ENCODE data around the gene SEC14L3.

The SEC14L3 gene

GRCh38 chr22:30471616-30472318, at the start of gene SEC14L3:
Gene SEC14L3, minus strand, starts transcription at chr22:30472017. Its CDS starts 59 bp downstream, at chr22:30471958.
- no peak for DNase-seq

GRCh38 chr22:30519842-30520425, 48.1 kb upstream of the SEC14L3 start:
- DNase-seq = no peak

GRCh38 chr22:30516731-30517130, 44.9 kb upstream of the SEC14L3 start:
- no peak for DNase-seq

GRCh38 chr22:30516273-30516672, 44.5 kb upstream of the SEC14L3 start:
- no peak for DNase-seq

- no peak for DNase-seq
These were observed 42.4 kb upstream of the SEC14L3 start for GRCh38 chr22:30514252-30514651.

DNA sequence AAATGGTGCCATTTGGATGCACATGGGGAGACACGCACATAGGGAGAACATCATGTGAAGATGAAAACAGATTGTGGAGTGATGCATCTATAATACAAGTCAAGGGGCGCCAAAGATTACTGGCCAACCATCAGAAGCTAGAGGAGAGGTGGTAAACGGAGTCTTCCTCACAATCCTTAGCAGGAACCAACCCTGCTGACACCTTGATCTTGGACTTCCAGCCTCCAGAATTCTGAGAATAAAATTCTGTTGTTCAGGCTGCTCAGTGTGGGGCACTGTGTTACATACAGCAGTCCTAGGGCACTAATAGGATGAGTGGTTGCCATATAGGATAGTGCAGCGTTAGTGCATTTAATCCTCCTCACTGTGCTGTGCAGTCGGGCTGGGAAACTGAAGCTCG, 41.6 kb upstream of the SEC14L3 start:
- DNase-seq = no peak

GRCh38 chr22:30511911-30512310, 40.1 kb upstream of the SEC14L3 start:
- DNase-seq = no peak

DNA sequence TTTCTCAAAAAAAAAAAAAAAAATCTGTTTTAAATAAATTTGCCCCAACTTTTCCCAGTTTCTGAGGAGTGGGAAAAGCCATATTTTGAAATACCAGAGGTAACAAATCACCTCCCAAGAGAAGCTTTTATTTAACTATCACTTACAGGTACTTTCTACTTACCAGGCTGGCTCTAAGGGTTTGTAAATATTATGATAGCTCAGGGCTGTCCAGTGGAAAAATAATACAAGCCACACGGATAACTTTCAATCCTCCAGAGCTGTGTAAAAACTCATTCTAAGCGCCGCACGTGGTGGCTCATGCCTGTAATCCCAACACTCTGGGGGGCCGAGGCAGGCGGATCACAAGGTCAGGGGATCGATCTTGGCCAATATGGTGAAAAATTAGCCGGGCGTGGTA, 39.3 kb upstream of the SEC14L3 start:
- DNase-seq = no peak

DNA sequence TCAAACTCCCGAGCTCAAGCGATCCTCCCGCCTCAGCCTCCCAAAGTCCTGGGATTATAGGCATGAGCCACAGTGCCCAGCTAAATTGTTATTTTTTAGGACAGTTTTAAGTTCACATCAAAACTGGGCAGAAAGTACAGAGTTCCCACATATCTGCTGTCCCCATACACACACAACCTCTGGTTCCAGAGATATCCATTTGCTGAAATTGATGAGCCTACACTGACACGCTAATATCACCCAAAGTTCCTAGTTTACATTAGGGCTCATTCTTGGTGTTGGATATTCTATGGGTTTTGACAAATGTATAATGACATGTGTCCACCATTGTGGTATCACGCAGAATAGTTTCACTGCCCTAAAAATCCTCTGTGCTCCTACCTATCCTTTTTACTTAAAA, 36.4 kb upstream of the SEC14L3 start:
- no peak for DNase-seq

DNA sequence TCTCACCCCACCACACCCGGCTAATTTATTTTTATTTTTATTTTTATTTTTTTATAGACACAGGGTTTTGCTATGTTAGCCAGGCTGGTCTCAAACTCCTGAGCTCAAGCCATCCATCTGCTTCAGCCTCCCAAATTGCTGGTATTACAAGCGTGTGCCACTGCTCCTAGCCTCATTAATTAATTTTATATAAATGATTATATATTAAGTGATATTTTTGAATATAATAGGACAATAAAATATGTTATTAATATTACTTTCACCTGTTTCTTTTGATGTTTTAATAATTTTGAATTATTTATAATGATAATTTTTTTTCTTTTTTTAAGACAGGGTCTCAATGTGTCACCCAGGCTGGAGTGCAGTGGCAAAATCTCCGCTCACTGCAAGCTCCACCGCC, 35.9 kb upstream of the SEC14L3 start:
- no peak for DNase-seq

GRCh38 chr22:30506507-30506968, 34.7 kb upstream of the SEC14L3 start:
- no peak for DNase-seq

- no peak for DNase-seq
These were observed 31.7 kb upstream of the SEC14L3 start for GRCh38 chr22:30503551-30503950.

- DNase-seq = no peak
These were observed 31.1 kb upstream of the SEC14L3 start for GRCh38 chr22:30502911-30503310.

DNA sequence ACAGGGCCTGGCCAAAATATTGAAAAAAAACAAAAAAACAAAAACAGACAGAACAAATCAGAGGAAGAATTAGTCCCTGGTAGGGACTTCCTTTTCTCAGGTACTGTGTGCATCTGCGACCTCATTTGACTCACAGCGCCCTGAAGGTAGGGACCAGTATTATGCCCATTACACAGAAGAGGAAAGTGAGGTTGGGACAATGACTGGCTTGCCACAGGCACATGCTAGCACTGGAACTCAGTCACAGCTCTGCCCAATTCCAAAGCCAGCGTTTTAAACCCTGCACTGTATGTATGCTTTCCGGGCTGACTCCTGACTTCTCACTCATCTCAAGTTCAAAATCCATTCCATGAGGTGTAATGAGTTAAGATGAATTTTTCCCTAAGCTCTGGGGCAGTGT, 30.3 kb upstream of the SEC14L3 start:
- no peak for DNase-seq

DNA sequence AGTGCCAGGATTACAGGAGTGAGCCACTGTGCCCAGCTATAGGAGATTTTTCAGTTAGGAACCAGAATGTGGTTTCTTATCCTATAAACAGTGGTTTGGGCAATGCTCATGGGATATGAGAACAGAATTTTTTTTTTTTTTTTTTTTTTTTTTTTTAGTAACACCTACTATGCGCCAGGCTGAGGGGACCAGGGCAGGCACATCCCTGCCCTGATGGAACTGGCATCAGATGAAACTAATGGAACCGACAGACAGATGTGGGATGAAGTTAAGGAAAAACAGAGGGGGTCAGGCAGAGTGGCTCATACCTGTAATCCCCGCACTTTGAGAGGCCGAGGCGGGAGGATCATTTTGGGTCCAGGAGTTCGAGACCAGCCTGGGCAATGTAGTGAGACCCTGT, 28.8 kb upstream of the SEC14L3 start:
- DNase-seq = no peak

- no peak for DNase-seq
These were observed 25.8 kb upstream of the SEC14L3 start for GRCh38 chr22:30497466-30498150.

DNA sequence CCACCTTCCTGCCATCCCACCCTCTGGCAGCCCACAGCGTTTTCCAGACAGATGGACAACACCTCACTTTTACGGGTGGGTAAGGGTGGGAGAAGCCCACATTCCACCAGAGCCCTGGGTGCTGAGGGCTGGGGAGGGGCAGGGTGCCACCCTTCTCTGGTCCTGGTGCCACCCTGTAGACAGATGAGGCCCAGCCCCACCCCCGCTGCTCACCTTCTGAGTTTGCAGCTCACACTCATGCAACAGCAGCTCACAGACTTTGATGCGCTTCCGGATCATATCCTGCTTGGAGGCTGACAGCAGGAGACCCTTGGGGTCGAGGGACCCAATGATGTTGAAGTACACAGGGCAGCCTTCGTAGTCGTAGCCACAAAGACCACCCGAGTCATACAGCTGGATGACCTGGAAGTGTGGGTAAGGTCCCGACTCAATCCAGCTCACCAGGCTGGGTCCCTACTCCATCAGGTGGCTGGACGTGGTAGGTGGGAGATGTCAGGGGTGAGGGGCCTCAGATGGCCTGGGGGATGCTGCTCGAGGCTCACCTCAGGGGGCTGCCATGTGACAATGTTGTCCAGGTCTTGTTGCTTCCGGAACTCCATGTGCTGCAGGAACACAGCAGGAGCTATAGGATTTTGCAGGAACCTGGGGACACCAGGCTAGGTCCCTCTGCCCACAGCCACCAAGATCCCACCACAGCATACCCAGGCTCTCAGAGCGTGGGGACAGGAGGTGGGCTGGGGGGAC, 23.4 kb upstream of the SEC14L3 start:
- no peak for DNase-seq

DNA sequence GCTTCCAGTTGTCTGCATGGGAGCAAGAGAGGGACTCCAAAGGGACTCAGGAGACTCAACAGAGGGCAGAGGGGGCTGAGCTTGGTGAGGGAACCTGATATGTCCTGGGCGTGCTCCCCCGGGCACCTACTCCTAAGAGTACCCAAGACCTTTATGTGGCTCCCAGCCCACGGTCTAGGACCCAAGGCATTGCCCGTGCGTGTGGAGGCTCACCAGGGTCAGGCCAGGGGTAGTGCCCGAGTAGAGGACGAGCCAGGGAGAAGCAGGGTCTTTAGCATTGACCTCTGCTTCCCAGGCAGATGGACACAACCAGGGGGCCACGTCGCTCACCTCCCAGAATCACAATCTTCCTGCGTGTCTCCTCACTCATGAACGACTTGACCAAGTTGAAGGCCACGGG, 20.3 kb upstream of the SEC14L3 start:
- DNase-seq = no peak

DNA sequence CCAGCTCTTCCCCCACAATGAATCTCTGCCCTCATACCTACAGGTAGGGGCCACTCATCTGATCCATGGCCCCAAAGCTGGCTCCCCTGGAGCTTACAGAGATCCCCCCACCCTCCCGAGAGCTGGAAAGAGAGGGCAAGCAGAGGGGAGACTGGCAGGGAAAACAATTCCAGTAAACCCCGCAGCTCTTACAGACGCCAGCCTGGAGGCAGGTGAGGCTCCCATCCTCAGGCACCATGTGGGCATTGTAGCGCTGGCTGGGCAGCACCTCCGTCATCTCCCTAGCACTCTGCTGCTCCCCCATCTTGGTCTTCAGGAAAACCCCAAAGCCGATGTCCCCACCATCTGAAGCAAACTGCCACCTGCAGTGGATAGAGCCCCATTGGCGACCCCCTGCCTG, 19.6 kb upstream of the SEC14L3 start:
- no peak for DNase-seq

DNA sequence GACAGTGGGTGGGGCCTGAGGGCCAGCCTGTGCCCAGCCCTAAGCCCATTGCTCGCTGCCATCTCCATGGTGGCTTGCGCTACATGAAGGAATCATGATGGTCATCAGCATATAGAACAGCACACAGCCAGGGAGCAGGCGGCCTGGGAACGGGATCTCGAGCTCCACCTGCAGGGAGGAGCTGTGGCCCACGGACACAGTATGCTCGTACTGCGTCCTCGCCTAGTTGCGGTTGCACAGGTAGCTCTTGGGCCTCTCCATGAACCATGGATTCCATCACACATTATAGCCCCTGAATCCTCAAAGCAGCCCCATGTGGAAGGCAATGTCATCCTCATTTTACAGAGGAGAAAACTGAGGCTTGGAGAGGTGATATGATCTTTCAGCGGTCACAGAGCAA, 18.6 kb upstream of the SEC14L3 start:
- DNase-seq = no peak

- DNase-seq = no peak
These were observed 16.3 kb upstream of the SEC14L3 start for GRCh38 chr22:30488121-30488520.

GRCh38 chr22:30486661-30487115, 14.9 kb upstream of the SEC14L3 start:
- no peak for DNase-seq

- no peak for DNase-seq
These were observed 14.3 kb upstream of the SEC14L3 start for GRCh38 chr22:30486118-30486517.

Measured in left hindlimb (tissue), 1 donor.